ENCODE results near the gene AP1S3.

AP1S3 gene

DNA sequence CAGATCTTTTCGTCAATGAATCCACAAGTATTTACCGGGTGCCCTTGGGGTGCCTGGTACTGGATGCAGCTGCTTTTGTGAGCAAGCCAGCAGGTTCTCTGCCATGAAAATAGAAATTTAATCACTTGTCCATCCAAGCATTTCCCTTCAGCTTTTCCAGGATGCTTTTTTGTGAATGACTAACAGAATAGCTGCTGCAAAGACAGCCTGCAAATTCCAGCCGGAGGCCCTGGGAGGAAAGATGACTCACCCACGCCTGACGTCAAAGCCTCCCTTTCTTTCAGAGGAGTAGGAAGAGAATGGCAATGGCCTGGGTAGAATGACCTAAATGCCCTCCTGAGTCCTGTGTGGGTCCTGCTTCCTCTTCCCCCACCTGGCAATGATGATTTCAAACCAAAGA is 111.9 kb downstream of the AP1S3 start:
- Histone ChIP-seq H3K36me3 (ENCODE audit: low read depth) (no peaks in the 10 kb centered on the region), H3K4me3 (ENCODE audit: severe bottlenecking) (no peak overlapping the region), H3K9me3 (ENCODE audit: severe bottlenecking) (no peaks in the 10 kb centered on the region), H3K27me3 (ENCODE audit: insufficient read depth, poor library complexity, severe bottlenecking) (no peaks in the 10 kb centered on the region), H3K27ac (ENCODE audit: poor library complexity, severe bottlenecking) (peak overlapping the region; percentile 95), H3K4me1 (ENCODE audit: insufficient read depth, poor library complexity, severe bottlenecking) (peaks cover 27% of the 10 kb centered on the region)
- TF ChIP-seq CTCF (IDR thresholded peaks at IDR 0.05; ENCODE audit: poor library complexity, severe bottlenecking) = no peak
- ATAC-seq (ENCODE audit: low read depth) (peak; percentile 97), DNase-seq (ENCODE audit: low spot score) (peak; percentile 92)

DNA sequence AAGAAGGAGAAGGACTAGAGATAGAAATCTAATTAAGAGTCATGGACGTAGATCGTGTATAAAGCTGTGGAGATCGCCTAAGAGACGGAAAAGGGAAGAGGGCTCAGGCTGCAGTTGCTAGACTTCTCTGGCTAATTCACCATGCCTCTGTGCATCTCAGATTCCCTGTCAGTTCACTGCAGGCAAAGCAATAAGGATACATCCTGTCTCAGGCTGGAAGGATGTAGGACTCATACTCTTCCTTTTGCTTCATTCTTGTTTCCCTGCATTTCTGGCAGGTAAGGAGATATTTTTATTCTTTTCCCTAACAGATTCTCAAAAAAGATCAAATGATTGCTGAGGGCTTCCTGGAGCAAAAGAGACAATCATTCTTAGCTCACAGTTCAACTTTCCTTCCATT is 112.5 kb downstream of the AP1S3 start:
- H3K4me3 ChIP-seq (ENCODE audit: severe bottlenecking) = no peak overlapping the region
- no peak for DNase-seq (ENCODE audit: low spot score)
- no peak for ATAC-seq (ENCODE audit: low read depth)
- peak overlapping the region; percentile 95 for H3K27ac ChIP-seq (ENCODE audit: poor library complexity, severe bottlenecking)
- no peaks in the 10 kb centered on the region for H3K9me3 ChIP-seq (ENCODE audit: severe bottlenecking)
- H3K27me3 ChIP-seq (ENCODE audit: insufficient read depth, poor library complexity, severe bottlenecking) = no peaks in the 10 kb centered on the region
- H3K4me1 ChIP-seq (ENCODE audit: insufficient read depth, poor library complexity, severe bottlenecking) = peaks cover 27% of the 10 kb centered on the region
- TF ChIP-seq CTCF (IDR thresholded peaks at IDR 0.05; ENCODE audit: poor library complexity, severe bottlenecking) = no peak
- no peaks in the 10 kb centered on the region for H3K36me3 ChIP-seq (ENCODE audit: low read depth)

DNA sequence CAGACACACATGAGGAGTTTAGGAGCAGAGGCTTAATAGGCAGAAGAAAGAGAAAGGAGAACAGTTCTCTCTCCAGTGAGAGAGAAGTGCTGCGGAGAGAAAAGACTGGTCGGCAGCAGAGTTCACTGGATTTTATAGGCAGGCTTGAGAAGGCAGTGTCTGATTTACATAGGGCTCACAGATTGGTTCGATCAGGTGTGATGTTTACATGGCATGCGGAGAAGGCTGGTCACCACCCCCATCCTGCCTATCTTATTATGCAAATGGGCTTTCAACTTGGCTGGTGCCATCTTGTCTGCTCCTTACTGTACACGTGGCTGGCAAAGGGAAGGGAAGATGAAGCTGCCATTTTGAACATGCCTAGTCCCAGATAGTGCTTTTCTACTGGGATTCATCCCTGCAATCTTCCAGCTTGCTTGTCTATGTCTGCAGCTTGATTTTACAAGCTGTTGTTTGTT is 113.4 kb downstream of the AP1S3 start:
- no peak for DNase-seq (ENCODE audit: low spot score)
- peak overlapping the region; percentile 95 for H3K27ac ChIP-seq (ENCODE audit: poor library complexity, severe bottlenecking)
- H3K4me1 ChIP-seq (ENCODE audit: insufficient read depth, poor library complexity, severe bottlenecking) = peaks cover 27% of the 10 kb centered on the region
- H3K4me3 ChIP-seq (ENCODE audit: severe bottlenecking) = no peak overlapping the region
- H3K9me3 ChIP-seq (ENCODE audit: severe bottlenecking) = no peaks in the 10 kb centered on the region
- TF ChIP-seq CTCF (IDR thresholded peaks at IDR 0.05; ENCODE audit: poor library complexity, severe bottlenecking) = no peak
- no peaks in the 10 kb centered on the region for H3K27me3 ChIP-seq (ENCODE audit: insufficient read depth, poor library complexity, severe bottlenecking)
- no peaks in the 10 kb centered on the region for H3K36me3 ChIP-seq (ENCODE audit: low read depth)
- no peak for ATAC-seq (ENCODE audit: low read depth)

GRCh38 chr2:223722226-223722625 is 115.2 kb downstream of the AP1S3 start:
- Histone ChIP-seq H3K4me1 (ENCODE audit: insufficient read depth, poor library complexity, severe bottlenecking) (peaks cover 24% of the 10 kb centered on the region), H3K27ac (ENCODE audit: poor library complexity, severe bottlenecking) (no peak overlapping the region), H3K4me3 (ENCODE audit: severe bottlenecking) (no peak overlapping the region), H3K36me3 (ENCODE audit: low read depth) (no peaks in the 10 kb centered on the region), H3K9me3 (ENCODE audit: severe bottlenecking) (no peaks in the 10 kb centered on the region), H3K27me3 (ENCODE audit: insufficient read depth, poor library complexity, severe bottlenecking) (no peaks in the 10 kb centered on the region)
- no peak for TF ChIP-seq CTCF (IDR thresholded peaks at IDR 0.05; ENCODE audit: poor library complexity, severe bottlenecking)
- no peak for DNase-seq (ENCODE audit: low spot score)
- no peak for ATAC-seq (ENCODE audit: low read depth)

- no peak for TF ChIP-seq CTCF (IDR thresholded peaks at IDR 0.05; ENCODE audit: poor library complexity, severe bottlenecking)
- no peak overlapping the region for H3K4me3 ChIP-seq (ENCODE audit: severe bottlenecking)
- no peaks in the 10 kb centered on the region for H3K36me3 ChIP-seq (ENCODE audit: low read depth)
- no peak overlapping the region for H3K27ac ChIP-seq (ENCODE audit: poor library complexity, severe bottlenecking)
- peaks cover 21% of the 10 kb centered on the region for H3K4me1 ChIP-seq (ENCODE audit: insufficient read depth, poor library complexity, severe bottlenecking)
- no peak for DNase-seq (ENCODE audit: low spot score)
- no peak for ATAC-seq (ENCODE audit: low read depth)
- H3K27me3 ChIP-seq (ENCODE audit: insufficient read depth, poor library complexity, severe bottlenecking) = no peaks in the 10 kb centered on the region
- no peaks in the 10 kb centered on the region for H3K9me3 ChIP-seq (ENCODE audit: severe bottlenecking)
Measured at GRCh38 chr2:223721746-223722145, 115.6 kb downstream of the AP1S3 start.
